ENCODE data around the gene LRP3.

Gene LRP3

GRCh38 chr19:33157906-33158305 lies 36.2 kb upstream of the LRP3 start:
- peak in 1 of 2 experiments; percentile 53 for DNase-seq (ENCODE audit: low read depth in 1 of 2, low spot score in 1 of 2)
- TF ChIP-seq SPI1 (IDR thresholded peaks at IDR 0.05; ENCODE audit: borderline replicate concordance, low read depth) (peak; percentile 78; the same call in 1 of the 2 replicates), POLR2AphosphoS5 (IDR thresholded peaks at IDR 0.05; ENCODE audit: low read depth) (no peak)
- Histone ChIP-seq H3K27me3 (ENCODE audit: insufficient read depth, poor library complexity, severe bottlenecking) (no peaks in the 10 kb centered on the region), H3K27ac (replicated peaks) (peak overlapping the region; percentile 61), H3K4me3 (replicated peaks; ENCODE audit: insufficient read depth, low read length) (no peak overlapping the region)

- Histone ChIP-seq H3K4me3 (replicated peaks; ENCODE audit: insufficient read depth, low read length) (no peak overlapping the region), H3K27me3 (ENCODE audit: insufficient read depth, poor library complexity, severe bottlenecking) (no peaks in the 10 kb centered on the region), H3K27ac (replicated peaks) (peak overlapping the region; percentile 61)
- no peak for DNase-seq (ENCODE audit: low read depth in 1 of 2, low spot score in 1 of 2)
- TF ChIP-seq, protein P1, sequence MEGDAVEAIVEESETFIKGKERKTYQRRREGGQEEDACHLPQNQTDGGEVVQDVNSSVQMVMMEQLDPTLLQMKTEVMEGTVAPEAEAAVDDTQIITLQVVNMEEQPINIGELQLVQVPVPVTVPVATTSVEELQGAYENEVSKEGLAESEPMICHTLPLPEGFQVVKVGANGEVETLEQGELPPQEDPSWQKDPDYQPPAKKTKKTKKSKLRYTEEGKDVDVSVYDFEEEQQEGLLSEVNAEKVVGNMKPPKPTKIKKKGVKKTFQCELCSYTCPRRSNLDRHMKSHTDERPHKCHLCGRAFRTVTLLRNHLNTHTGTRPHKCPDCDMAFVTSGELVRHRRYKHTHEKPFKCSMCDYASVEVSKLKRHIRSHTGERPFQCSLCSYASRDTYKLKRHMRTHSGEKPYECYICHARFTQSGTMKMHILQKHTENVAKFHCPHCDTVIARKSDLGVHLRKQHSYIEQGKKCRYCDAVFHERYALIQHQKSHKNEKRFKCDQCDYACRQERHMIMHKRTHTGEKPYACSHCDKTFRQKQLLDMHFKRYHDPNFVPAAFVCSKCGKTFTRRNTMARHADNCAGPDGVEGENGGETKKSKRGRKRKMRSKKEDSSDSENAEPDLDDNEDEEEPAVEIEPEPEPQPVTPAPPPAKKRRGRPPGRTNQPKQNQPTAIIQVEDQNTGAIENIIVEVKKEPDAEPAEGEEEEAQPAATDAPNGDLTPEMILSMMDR (IDR thresholded peaks at IDR 0.05; ENCODE audit: insufficient read depth, low read length) = no peak
- TF ChIP-seq POLR2AphosphoS5 (IDR thresholded peaks at IDR 0.05; ENCODE audit: low read depth) (no peak), GABPA (IDR thresholded peaks at IDR 0.05; ENCODE audit: low read depth) (no peak), SPI1 (IDR thresholded peaks at IDR 0.05; ENCODE audit: borderline replicate concordance, low read depth) (no peak), REST (IDR thresholded peaks at IDR 0.05; ENCODE audit: insufficient replicate concordance, low read depth) (no peak)
These were observed 35.8 kb upstream of the LRP3 start for GRCh38 chr19:33158365-33158764.

- Histone ChIP-seq H3K27me3 (ENCODE audit: insufficient read depth, poor library complexity, severe bottlenecking) (no peaks in the 10 kb centered on the region), H3K4me3 (replicated peaks; ENCODE audit: insufficient read depth, low read length) (no peak overlapping the region), H3K27ac (replicated peaks) (peak overlapping the region; percentile 78; the same call in 1 of the 2 replicates)
- DNase-seq (ENCODE audit: low read depth in 1 of 2, low spot score in 1 of 2) = no peak
- TF ChIP-seq, protein P1 (IDR thresholded peaks at IDR 0.05; ENCODE audit: insufficient read depth, low read length) = no peak
- TF ChIP-seq GABPA (IDR thresholded peaks at IDR 0.05; ENCODE audit: low read depth) = no peak
- TF ChIP-seq REST (IDR thresholded peaks at IDR 0.05; ENCODE audit: insufficient replicate concordance, low read depth) = no peak
- no peak for TF ChIP-seq SPI1 (IDR thresholded peaks at IDR 0.05; ENCODE audit: borderline replicate concordance, low read depth)
- TF ChIP-seq POLR2AphosphoS5 (IDR thresholded peaks at IDR 0.05; ENCODE audit: low read depth) = no peak
These were observed 35.0 kb upstream of the LRP3 start for GRCh38 chr19:33159149-33159548.

- Histone ChIP-seq H3K27me3 (ENCODE audit: insufficient read depth, poor library complexity, severe bottlenecking) (no peaks in the 10 kb centered on the region), H3K4me3 (replicated peaks; ENCODE audit: insufficient read depth, low read length) (no peak overlapping the region), H3K27ac (replicated peaks) (peak overlapping the region; percentile 78)
- no peak for DNase-seq (ENCODE audit: low read depth in 1 of 2, low spot score in 1 of 2)
- TF ChIP-seq SPI1 (IDR thresholded peaks at IDR 0.05; ENCODE audit: borderline replicate concordance, low read depth) (no peak), POLR2AphosphoS5 (IDR thresholded peaks at IDR 0.05; ENCODE audit: low read depth) (no peak), REST (IDR thresholded peaks at IDR 0.05; ENCODE audit: insufficient replicate concordance, low read depth) (no peak), GABPA (IDR thresholded peaks at IDR 0.05; ENCODE audit: low read depth) (no peak)
- TF ChIP-seq, protein P1 (IDR thresholded peaks at IDR 0.05; ENCODE audit: insufficient read depth, low read length) = no peak
These were observed 34.2 kb upstream of the LRP3 start for GRCh38 chr19:33159893-33160292.

Measured in HL-60 (cell line).